HEK293T (cell line): ENCODE data around the gene MORN3.
"Not testable (repeated sequence)": the region's sequence is repeated elsewhere in the genome, so short reads cannot be mapped to it uniquely, and the experiment has no call there.

Experiments used
- CTCF ChIA-PET: fragments of 350-600 bp; formaldehyde crosslinking; extraction: SDS; loops from one replicate; lab custom pipeline; 2021; ENCODE audit warnings: antibody characterized with exemption, inconsistent platforms; lab: Yijun Ruan, JAX
- POLR2A ChIA-PET: fragments of 350-600 bp; formaldehyde crosslinking; extraction: SDS; loops from one replicate; lab custom pipeline; 2020; ENCODE audit warnings: antibody characterized with exemption, inconsistent platforms; lab: Yijun Ruan, JAX
- DNase-seq: peaks from one replicate; pipeline ENCODE4 v3.0.0; 2012; ENCODE audit warnings: mixed read lengths; ENCODE audit errors: extremely low spot score
- ARNT ChIP-seq: fragments of 450-650 bp; IDR thresholded peaks from 2 replicates; pipeline ENCODE4 v1.6.1; 2017; ENCODE audit warnings: mild to moderate bottlenecking
- BHLHE40 ChIP-seq: fragments of 450-650 bp; IDR thresholded peaks from 2 replicates; pipeline ENCODE4 v1.6.1; 2016; ENCODE audit warnings: mild to moderate bottlenecking, moderate library complexity, borderline replicate concordance
- CTBP1 ChIP-seq: fragments of 450-650 bp; IDR thresholded peaks from 2 replicates; pipeline ENCODE4 v1.6.1; 2016; ENCODE audit warnings: borderline replicate concordance
- ELF4 ChIP-seq: fragments of 450-650 bp; IDR thresholded peaks from 2 replicates; pipeline ENCODE4 v1.6.1; 2017; ENCODE audit warnings: antibody characterized with exemption
- FOXA1 ChIP-seq: fragments of 450-650 bp; IDR thresholded peaks from 2 replicates; pipeline ENCODE4 v1.6.1; 2016; ENCODE audit warnings: mild to moderate bottlenecking
- FOXK2 ChIP-seq: fragments of 450-650 bp; IDR thresholded peaks from 2 replicates; pipeline ENCODE4 v1.6.1; 2016; ENCODE audit warnings: mild to moderate bottlenecking
- FOXM1 ChIP-seq: fragments of 450-650 bp; IDR thresholded peaks from 2 replicates; pipeline ENCODE4 v1.6.1; 2017; ENCODE audit warnings: mild to moderate bottlenecking, borderline replicate concordance
- HDGF ChIP-seq: fragments of 450-650 bp; IDR thresholded peaks from 2 replicates; pipeline ENCODE4 v1.6.1; 2017; ENCODE audit warnings: antibody characterized with exemption, borderline replicate concordance
- L3MBTL2 ChIP-seq: fragments of 450-650 bp; conservative IDR thresholded peaks from 2 replicates; pipeline ENCODE4 v1.6.1; 2016; ENCODE audit warnings: mild to moderate bottlenecking
- LEF1 ChIP-seq: fragments of 450-650 bp; IDR thresholded peaks from 2 replicates; pipeline ENCODE4 v1.6.1; 2017; ENCODE audit warnings: mild to moderate bottlenecking, borderline replicate concordance
- NFRKB ChIP-seq: fragments of 450-650 bp; IDR thresholded peaks from 2 replicates; pipeline ENCODE4 v1.6.1; 2016; ENCODE audit warnings: mild to moderate bottlenecking, moderate library complexity
- PKNOX1 ChIP-seq: fragments of 450-650 bp; IDR thresholded peaks from 2 replicates; pipeline ENCODE4 v1.6.1; 2016
- SP1 ChIP-seq: fragments of 450-650 bp; IDR thresholded peaks from 2 replicates; pipeline ENCODE4 v1.6.1; 2017
- SUZ12 ChIP-seq: fragments of 450-650 bp; IDR thresholded peaks from 2 replicates; pipeline ENCODE4 v1.6.1; 2016; ENCODE audit warnings: mild to moderate bottlenecking
- TARDBP ChIP-seq: fragments of 450-650 bp; IDR thresholded peaks from 2 replicates; pipeline ENCODE4 v1.6.1; 2016
- ZNF384 ChIP-seq: fragments of 450-650 bp; IDR thresholded peaks from 2 replicates; pipeline ENCODE4 v1.6.1; 2016

Gene MORN3

DNA sequence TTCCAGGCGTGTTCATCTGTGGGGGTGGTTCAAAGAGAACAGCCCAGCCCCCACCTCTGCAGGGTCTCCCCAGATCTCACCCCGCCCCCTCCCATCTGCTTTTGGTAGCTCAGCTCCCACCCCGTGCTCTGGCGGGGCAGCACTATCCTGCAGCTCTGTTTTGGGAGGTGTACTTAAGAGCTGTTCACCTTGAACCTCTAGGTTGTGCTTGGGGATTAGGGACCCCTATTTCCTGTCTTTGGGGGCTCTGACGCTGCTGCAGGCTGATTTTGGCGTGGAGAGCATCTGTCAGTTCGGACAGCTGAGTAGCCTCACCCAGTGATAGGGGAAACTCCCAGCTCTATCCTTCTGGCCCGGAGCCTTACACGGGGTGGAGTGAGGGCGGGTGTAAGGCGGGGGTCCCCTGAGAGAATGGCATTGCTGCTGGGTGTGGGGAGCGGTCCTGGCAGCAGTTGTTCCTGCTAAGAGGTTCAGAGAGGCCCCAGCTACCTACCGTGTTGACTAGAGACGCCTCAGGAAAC, 43.9 kb upstream of the MORN3 start:
- TF ChIP-seq ELF4, result no peak
- TF ChIP-seq FOXM1, result no peak
- TF ChIP-seq FOXK2, result no peak
- no peak for TF ChIP-seq ZNF384
- no peak for TF ChIP-seq PKNOX1
- CTCF ChIA-PET, result interaction anchor here (1.0 to 2.6 kb wide), 5 partner anchors 16 to 85 kb away, joined by 3 to 9 read pairs (median 4); partner anchors contain the start of gene RHOF
- POLR2A ChIA-PET, result interaction anchor here (0.9 to 2.4 kb wide), 7 partner anchors 9 to 90 kb away, joined by 3 to 11 read pairs (median 7); no protein-coding TSS in a partner anchor
- DNase-seq, result no peak

DNA sequence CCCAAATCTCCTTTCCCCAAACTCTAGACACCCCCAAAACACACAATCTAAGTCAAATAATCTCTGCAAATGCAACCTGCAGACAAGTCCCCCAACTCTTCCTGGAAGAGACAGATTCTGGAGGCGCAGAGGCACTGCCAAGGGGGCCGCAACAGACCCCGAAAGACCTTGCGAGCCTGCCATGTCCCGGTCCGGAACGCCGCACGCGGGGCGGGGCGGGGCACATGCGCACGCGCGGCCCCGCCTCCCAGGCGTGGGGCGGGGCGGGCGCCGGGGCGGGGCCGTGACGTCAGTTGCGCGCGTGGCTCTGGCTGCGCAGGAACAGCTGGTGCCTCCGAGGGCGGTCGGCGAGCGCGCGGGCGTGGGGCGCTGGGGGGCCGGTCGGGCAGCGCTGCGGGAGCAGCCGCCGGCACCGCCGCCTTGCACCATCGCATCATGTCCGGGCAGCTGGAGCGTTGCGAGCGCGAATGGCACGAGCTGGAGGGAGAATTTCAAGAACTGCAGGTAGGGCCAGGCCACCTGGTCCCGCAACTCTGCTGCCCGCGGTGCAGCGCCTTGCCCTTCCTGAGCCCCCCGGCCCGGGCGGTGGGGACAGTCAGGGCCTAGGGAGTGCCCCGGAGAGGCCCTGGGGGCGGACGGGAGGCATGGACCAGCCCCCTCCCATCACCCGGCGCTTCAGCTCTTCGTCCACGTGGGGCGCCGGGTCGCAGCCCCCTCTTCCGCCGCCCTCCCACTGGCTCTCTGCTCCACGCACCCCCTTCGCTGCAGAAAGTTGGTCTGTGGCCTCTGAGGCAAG, 43.2 kb upstream of the MORN3 start, which contains the start of gene TMEM120B:
TSS of gene TMEM120B (plus strand) at position 292 of the 796 bp plus-strand sequence. CDS start at position 436, 144 bp downstream.
- DNase-seq, result peak; percentile 92
- TF ChIP-seq LEF1 (no peak; the same call in 1 of the 2 replicates), PKNOX1 (no peak), SUZ12 (no peak), SP1 (no peak), FOXA1 (no peak), CTBP1 (no peak), ZNF384 (no peak), NFRKB (no peak), ARNT (no peak), L3MBTL2 (no peak; the same call in 1 of the 2 replicates), FOXK2 (no peak), BHLHE40 (no peak), FOXM1 (no peak), ELF4 (no peak), TARDBP (no peak)
- ChIA-PET CTCF (interaction anchor here (1.0 to 2.6 kb wide), 6 partner anchors 15 to 86 kb away, joined by 3 to 9 read pairs (median 4); partner anchors contain the start of gene RHOF), POLR2A (interaction anchor here (0.8 to 2.4 kb wide), 13 partner anchors 8 to 176 kb away, joined by 3 to 11 read pairs (median 3); partner anchors contain the start of gene PSMD9)

- CTCF ChIA-PET, result interaction anchor here (1.0 to 2.6 kb wide), 3 partner anchors 15 to 82 kb away, joined by 3 to 9 read pairs (median 4); partner anchors contain the start of gene RHOF
- no peak for TF ChIP-seq ELF4
- TF ChIP-seq LEF1, result no peak
- TF ChIP-seq SP1, result no peak
- TF ChIP-seq HDGF, result no peak
- no peak for TF ChIP-seq CTBP1
- no peak for TF ChIP-seq ARNT
- TF ChIP-seq FOXA1, result no peak
- TF ChIP-seq SUZ12, result no peak
- TF ChIP-seq L3MBTL2, result no peak
- TF ChIP-seq FOXM1, result no peak
- TF ChIP-seq TARDBP, result no peak
- no peak for TF ChIP-seq NFRKB
- TF ChIP-seq FOXK2, result no peak
- TF ChIP-seq BHLHE40, result no peak
- TF ChIP-seq ZNF384, result no peak
- DNase-seq, result peak; percentile 32
- POLR2A ChIA-PET, result interaction anchor here (0.8 to 2.4 kb wide), 10 partner anchors 8 to 176 kb away, joined by 3 to 11 read pairs (median 3); partner anchors contain the start of gene PSMD9
These were observed 42.7 kb upstream of the MORN3 start for GRCh38 chr12:121712190-121712460.

DNA sequence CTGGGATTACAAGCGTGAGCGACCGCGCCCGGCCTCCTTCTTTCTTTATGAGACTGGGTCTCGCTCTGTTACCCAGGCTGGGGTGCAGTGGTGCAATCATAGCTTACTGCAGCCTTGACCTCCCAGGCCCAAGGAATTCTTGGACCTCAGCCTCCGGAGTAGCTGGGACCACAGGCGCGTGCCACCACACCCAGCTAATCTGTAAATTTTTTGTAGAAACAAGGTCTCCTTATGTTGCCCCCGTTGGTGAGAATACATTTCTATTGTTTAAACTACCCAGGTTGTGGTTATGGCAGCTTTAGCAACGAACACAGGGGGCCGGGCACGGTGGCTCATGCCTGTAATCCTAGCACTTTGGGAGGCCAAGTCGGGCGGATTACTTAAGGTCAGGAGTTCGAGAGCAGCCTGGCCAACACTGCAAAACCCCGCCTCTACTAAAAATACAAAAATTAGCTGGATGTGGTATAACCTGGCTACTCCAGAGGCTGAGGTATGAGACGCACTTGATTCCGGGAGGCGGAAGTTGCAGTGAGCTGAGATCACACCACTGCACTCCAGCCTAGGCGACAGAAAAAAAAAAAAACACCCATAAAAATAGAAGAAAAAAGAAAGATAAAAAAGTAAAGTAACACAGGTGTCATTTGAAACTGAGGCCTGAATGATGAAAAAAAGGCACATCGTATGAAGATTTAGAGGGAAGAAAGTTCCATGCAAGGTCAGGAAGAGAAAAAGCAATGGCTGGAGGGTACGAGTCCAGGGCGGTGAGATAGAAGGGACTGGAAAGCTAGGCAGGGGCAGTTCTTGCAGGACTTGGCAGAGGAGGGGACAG, 42.1 kb upstream of the MORN3 start:
- TF ChIP-seq SUZ12 (no peak), CTBP1 (no peak), LEF1 (no peak), L3MBTL2 (no peak), BHLHE40 (no peak), FOXK2 (no peak), ARNT (no peak), FOXM1 (no peak), TARDBP (no peak), FOXA1 (no peak), ELF4 (no peak), NFRKB (no peak), SP1 (no peak), PKNOX1 (no peak), HDGF (no peak), ZNF384 (no peak)
- DNase-seq, result no peak
- POLR2A ChIA-PET, result interaction anchor here (0.8 to 2.4 kb wide), 9 partner anchors 9 to 177 kb away, joined by 3 to 11 read pairs (median 3); partner anchors contain the start of gene PSMD9
- CTCF ChIA-PET, result interaction anchor here (1.0 to 2.6 kb wide), 3 partner anchors 62 to 83 kb away, joined by 4 to 9 read pairs (median 8); partner anchors contain the start of gene RHOF

- DNase-seq, result no peak
- ChIA-PET POLR2A (no interaction called here), CTCF (interaction anchor here (2.0 kb wide), 1 partner anchor 85 kb away, joined by 8 read pairs; the partner anchor contains the start of gene RHOF)
- TF ChIP-seq ZNF384 (peak; percentile 82), HDGF (no peak)
These were observed 40.1 kb upstream of the MORN3 start for GRCh38 chr12:121709478-121709961.

- POLR2A ChIA-PET, DNase-seq, CTCF ChIA-PET: not testable (repeated sequence)
These were observed 39.6 kb upstream of the MORN3 start for GRCh38 chr12:121709064-121709424.
